KOPT-K1 (cell line): ENCODE data around the gene ARRDC2.

Experiments used
- H3K27ac ChIP-seq: fragments of 200-600 bp; sonication (generic); 2 replicates; pipeline ENCODE4 v1.5.1; 2016; ENCODE audit warnings: antibody characterized with exemption, mild to moderate bottlenecking, low read depth, low read length; ENCODE audit not compliant: poor library complexity, severe bottlenecking
- H3K36me3 ChIP-seq: fragments of 200-600 bp; sonication (generic); 2 replicates; pipeline ENCODE4 v1.5.1; 2017; ENCODE audit warnings: antibody characterized with exemption, mild to moderate bottlenecking, low read length, moderate library complexity; ENCODE audit not compliant: insufficient read depth
- H3K9me3 ChIP-seq: fragments of 200-600 bp; sonication (generic); 2 replicates; pipeline ENCODE4 v1.5.1; 2017; ENCODE audit warnings: antibody characterized with exemption, low read length, mild to moderate bottlenecking; ENCODE audit not compliant: insufficient read depth, poor library complexity, severe bottlenecking

ARRDC2 gene

GRCh38 chr19:18055967-18056366 is 48.0 kb downstream of the ARRDC2 start:
- Histone ChIP-seq H3K36me3 (peaks cover 16% of the 10 kb centered on the region; the same call in 1 of the 2 replicates), H3K27ac (no peak overlapping the region), H3K9me3 (no peaks in the 10 kb centered on the region)

- peak overlapping the region; percentile 63 for H3K27ac ChIP-seq
- H3K9me3 ChIP-seq = no peaks in the 10 kb centered on the region
- peaks cover 29% of the 10 kb centered on the region; the same call in 1 of the 2 replicates for H3K36me3 ChIP-seq
These were observed 49.6 kb downstream of the ARRDC2 start for GRCh38 chr19:18057557-18057956.

- Histone ChIP-seq H3K36me3 (peaks cover 33% of the 10 kb centered on the region; the same call in 1 of the 2 replicates), H3K9me3 (no peaks in the 10 kb centered on the region), H3K27ac (peak overlapping the region; percentile 63)
These were observed 50.4 kb downstream of the ARRDC2 start for GRCh38 chr19:18058208-18059009.

- peaks cover 38% of the 10 kb centered on the region; the same call in 1 of the 2 replicates for H3K36me3 ChIP-seq
- H3K27ac ChIP-seq = no peak overlapping the region
- no peaks in the 10 kb centered on the region for H3K9me3 ChIP-seq
These were observed 51.3 kb downstream of the ARRDC2 start for GRCh38 chr19:18059297-18059696.

- Histone ChIP-seq H3K27ac (no peak overlapping the region), H3K9me3 (no peaks in the 10 kb centered on the region), H3K36me3 (peaks cover 41% of the 10 kb centered on the region; the same call in 1 of the 2 replicates)
These were observed 51.9 kb downstream of the ARRDC2 start for GRCh38 chr19:18059902-18060301.

- H3K36me3 ChIP-seq = peaks cover 46% of the 10 kb centered on the region
- H3K27ac ChIP-seq = no peak overlapping the region
These were observed 52.5 kb downstream of the ARRDC2 start for GRCh38 chr19:18060472-18060871.

GRCh38 chr19:18062028-18062427 is 54.1 kb downstream of the ARRDC2 start:
- no peaks in the 10 kb centered on the region for H3K9me3 ChIP-seq
- no peak overlapping the region for H3K27ac ChIP-seq
- H3K36me3 ChIP-seq = peaks cover 51% of the 10 kb centered on the region

More at GRCh38 chr19:18060472-18060871, 52.5 kb downstream of the ARRDC2 start:
- H3K9me3 ChIP-seq = no peaks in the 10 kb centered on the region

GRCh38 chr19:18063463-18063862 is 55.5 kb downstream of the ARRDC2 start:
- no peak overlapping the region for H3K27ac ChIP-seq
- H3K36me3 ChIP-seq = peaks cover 51% of the 10 kb centered on the region
- no peaks in the 10 kb centered on the region for H3K9me3 ChIP-seq
